ENCODE data around the gene APBB1IP.

Gene APBB1IP

DNA sequence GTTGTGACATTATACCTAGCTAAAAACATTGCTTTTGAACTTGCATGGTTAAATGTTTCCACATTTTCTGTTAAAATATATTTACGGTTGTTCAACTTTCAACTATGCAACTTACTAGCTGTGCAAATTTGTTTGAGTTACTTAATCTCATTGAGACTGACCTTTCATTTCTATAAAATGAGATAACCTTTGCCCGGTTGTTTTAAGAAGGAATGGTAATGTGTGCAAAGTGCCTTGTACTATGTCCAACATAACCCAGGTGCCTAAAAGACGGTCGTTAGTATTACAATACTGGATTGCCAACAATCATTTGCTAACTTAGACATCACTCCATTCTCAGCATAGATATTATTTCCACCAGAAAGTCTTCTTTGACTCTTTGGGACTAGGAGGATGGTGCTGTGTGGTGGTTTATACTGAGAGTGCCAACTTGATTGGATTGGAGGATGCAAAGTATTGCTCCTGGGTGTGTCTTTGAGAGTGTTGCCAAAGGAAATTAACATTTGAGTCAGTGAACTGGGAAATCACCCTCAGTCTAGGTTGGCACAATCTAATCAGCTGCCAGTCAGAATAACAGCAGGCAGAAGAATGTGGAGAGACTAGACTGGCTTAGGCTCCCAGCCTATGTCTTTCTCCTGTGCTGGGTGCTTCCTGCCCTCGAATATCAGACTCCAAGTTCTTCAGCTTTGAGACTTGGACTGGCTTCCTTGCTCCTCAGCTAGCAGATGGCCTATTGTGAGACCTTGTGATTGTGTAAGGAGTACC lies 174.2 kb downstream of the APBB1IP start:
- H3K4me3 ChIP-seq (ENCODE audit: insufficient read depth, low read depth, low read length), result no peak overlapping the region
- 86 to 93% methylated on average over 4 to 5 of the region's 5 CpGs for WGBS, 2 experiments
- H3K27ac ChIP-seq (ENCODE audit: insufficient read depth, low read depth, low read length, poor library complexity, severe bottlenecking), result no peak overlapping the region
- H3K4me1 ChIP-seq (ENCODE audit: control insufficient read depth, insufficient read depth, low read length), result no peaks in the 10 kb centered on the region
- no peaks in the 10 kb centered on the region for H3K36me3 ChIP-seq (ENCODE audit: control insufficient read depth, insufficient read depth, low read length)
- no peaks in the 10 kb centered on the region for H3K27me3 ChIP-seq (ENCODE audit: control insufficient read depth, insufficient read depth, low read length, poor library complexity, severe bottlenecking)
- H3K9me3 ChIP-seq (ENCODE audit: control insufficient read depth, low read length), result no peaks in the 10 kb centered on the region

Data from ectodermal cell (in vitro differentiated cells).